ENCODE data around the gene TMEM131. TPM values are rescaled to one million over a fixed set of nuclear protein-coding genes. Genes with fewer than 3 reads are reported as not detected.

TMEM131 gene
- polyA plus RNA-seq, 3 donors: 7.0 to 23.6 (median 8.2) TPM

GRCh38 chr2:97997784-97998392 lies 2.1 kb upstream of the TMEM131 start:
- Histone ChIP-seq H4K20me1 (ENCODE audit: insufficient read depth, low read length) (peaks cover 20% of the 10 kb centered on the region), H3K4me3 (replicated peaks in 1 of 3; ENCODE audit: low read depth in 2 of 3, low read length in 3 of 3) (no peak overlapping the region), H3K4me1 (ENCODE audit: control insufficient read depth in 1 of 2, insufficient read depth in 2 of 2, low read length in 2 of 2) (peaks cover 26 to 28% of the 10 kb centered on the region in 2 donors), H3K27me3 (ENCODE audit: control insufficient read depth in 2 of 2, insufficient read depth in 2 of 2, low read length in 2 of 2) (no peaks in the 10 kb centered on the region), H2AFZ (ENCODE audit: insufficient read depth, low read depth, low read length, poor library complexity, severe bottlenecking) (no peak overlapping the region), H3K79me2 (ENCODE audit: insufficient read depth, low read length) (peaks cover 26% of the 10 kb centered on the region), H3K9ac (ENCODE audit: insufficient read depth, low read length, poor library complexity, severe bottlenecking) (no peak overlapping the region), H3K27ac (ENCODE audit: low read depth in 1 of 2, low read length in 2 of 2) (no peak overlapping the region), H3K4me2 (replicated peaks; ENCODE audit: extremely low read depth, low read length, poor library complexity, severe bottlenecking) (no peak overlapping the region), H3K36me3 (replicated peaks in 1 of 2; ENCODE audit: control insufficient read depth in 1 of 2, insufficient read depth in 2 of 2, low read length in 2 of 2) (no peaks in the 10 kb centered on the region), H3K9me3 (replicated peaks in 1 of 2; ENCODE audit: control insufficient read depth in 1 of 2, insufficient read depth in 1 of 2, low read length in 2 of 2) (no peaks in the 10 kb centered on the region)
- WGBS (ENCODE audit: insufficient coverage): 71% methylated on average over 3 of the region's 8 CpGs
- Mint-ChIP-seq H3K4me3 (no peak overlapping the region), H3K27me3 (ENCODE audit: low read depth in 3 of 3) (peaks cover 2 to 4% (median 4%) of the 10 kb centered on the region in 3 donors), H3K9me3 (no peaks in the 10 kb centered on the region), H3K36me3 (peaks cover 0 to 1% of the 10 kb centered on the region in 2 donors), H3K27ac (no peak overlapping the region), H3K4me1 (peaks cover 25% of the 10 kb centered on the region)
- TF ChIP-seq, protein P1, sequence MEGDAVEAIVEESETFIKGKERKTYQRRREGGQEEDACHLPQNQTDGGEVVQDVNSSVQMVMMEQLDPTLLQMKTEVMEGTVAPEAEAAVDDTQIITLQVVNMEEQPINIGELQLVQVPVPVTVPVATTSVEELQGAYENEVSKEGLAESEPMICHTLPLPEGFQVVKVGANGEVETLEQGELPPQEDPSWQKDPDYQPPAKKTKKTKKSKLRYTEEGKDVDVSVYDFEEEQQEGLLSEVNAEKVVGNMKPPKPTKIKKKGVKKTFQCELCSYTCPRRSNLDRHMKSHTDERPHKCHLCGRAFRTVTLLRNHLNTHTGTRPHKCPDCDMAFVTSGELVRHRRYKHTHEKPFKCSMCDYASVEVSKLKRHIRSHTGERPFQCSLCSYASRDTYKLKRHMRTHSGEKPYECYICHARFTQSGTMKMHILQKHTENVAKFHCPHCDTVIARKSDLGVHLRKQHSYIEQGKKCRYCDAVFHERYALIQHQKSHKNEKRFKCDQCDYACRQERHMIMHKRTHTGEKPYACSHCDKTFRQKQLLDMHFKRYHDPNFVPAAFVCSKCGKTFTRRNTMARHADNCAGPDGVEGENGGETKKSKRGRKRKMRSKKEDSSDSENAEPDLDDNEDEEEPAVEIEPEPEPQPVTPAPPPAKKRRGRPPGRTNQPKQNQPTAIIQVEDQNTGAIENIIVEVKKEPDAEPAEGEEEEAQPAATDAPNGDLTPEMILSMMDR (IDR thresholded peaks at IDR 0.05): no peak
- no peak for DNase-seq
- intact Hi-C loops (cut with micrococcal nuclease): no loop called here

GRCh38 chr2:97996679-97997078 lies 931 bp upstream of the TMEM131 start:
- H3K27ac ChIP-seq (ENCODE audit: low read depth in 1 of 2, low read length in 2 of 2): peak overlapping the region; percentile 81 to 95

More at GRCh38 chr2:97996679-97997078, 931 bp upstream of the TMEM131 start:
- H3K79me2 ChIP-seq (ENCODE audit: insufficient read depth, low read length): peaks cover 38% of the 10 kb centered on the region
- Mint-ChIP-seq H3K4me1 (peaks cover 33% of the 10 kb centered on the region), H3K9me3 (no peaks in the 10 kb centered on the region), H3K36me3 (peaks cover 0 to 1% of the 10 kb centered on the region in 2 donors), H3K27me3 (ENCODE audit: low read depth in 3 of 3) (peaks cover 2 to 4% (median 4%) of the 10 kb centered on the region in 3 donors), H3K4me3 (peak overlapping the region; percentile 82 to 90), H3K27ac (peak overlapping the region; percentile 69 to 98 (median 87))
- peak overlapping the region; percentile 86 for H3K4me2 ChIP-seq (replicated peaks; ENCODE audit: extremely low read depth, low read length, poor library complexity, severe bottlenecking)
- H3K4me1 ChIP-seq (ENCODE audit: control insufficient read depth in 1 of 2, insufficient read depth in 2 of 2, low read length in 2 of 2): peaks cover 28 to 32% of the 10 kb centered on the region in 2 donors
- peaks cover 30% of the 10 kb centered on the region for H4K20me1 ChIP-seq (ENCODE audit: insufficient read depth, low read length)
- H2AFZ ChIP-seq (ENCODE audit: insufficient read depth, low read depth, low read length, poor library complexity, severe bottlenecking): peak overlapping the region; percentile 87
- H3K9me3 ChIP-seq (replicated peaks in 1 of 2; ENCODE audit: control insufficient read depth in 1 of 2, insufficient read depth in 1 of 2, low read length in 2 of 2): no peaks in the 10 kb centered on the region
- peak overlapping the region in 2 of 3 experiments; percentile 72 to 85 for H3K4me3 ChIP-seq (replicated peaks in 1 of 3; ENCODE audit: low read depth in 2 of 3, low read length in 3 of 3)
- 93% methylated on average over 15 of the region's 19 CpGs for WGBS (ENCODE audit: insufficient coverage)
- no peaks in the 10 kb centered on the region for H3K36me3 ChIP-seq (replicated peaks in 1 of 2; ENCODE audit: control insufficient read depth in 1 of 2, insufficient read depth in 2 of 2, low read length in 2 of 2)
- DNase-seq: no peak
- H3K9ac ChIP-seq (ENCODE audit: insufficient read depth, low read length, poor library complexity, severe bottlenecking): peak overlapping the region; percentile 95
- TF ChIP-seq, protein P1 (IDR thresholded peaks at IDR 0.05): no peak
- H3K27me3 ChIP-seq (ENCODE audit: control insufficient read depth in 2 of 2, insufficient read depth in 2 of 2, low read length in 2 of 2): no peaks in the 10 kb centered on the region
- intact Hi-C loops (cut with micrococcal nuclease): no loop called here
